ENCODE data around the gene CD7.

Gene CD7

DNA sequence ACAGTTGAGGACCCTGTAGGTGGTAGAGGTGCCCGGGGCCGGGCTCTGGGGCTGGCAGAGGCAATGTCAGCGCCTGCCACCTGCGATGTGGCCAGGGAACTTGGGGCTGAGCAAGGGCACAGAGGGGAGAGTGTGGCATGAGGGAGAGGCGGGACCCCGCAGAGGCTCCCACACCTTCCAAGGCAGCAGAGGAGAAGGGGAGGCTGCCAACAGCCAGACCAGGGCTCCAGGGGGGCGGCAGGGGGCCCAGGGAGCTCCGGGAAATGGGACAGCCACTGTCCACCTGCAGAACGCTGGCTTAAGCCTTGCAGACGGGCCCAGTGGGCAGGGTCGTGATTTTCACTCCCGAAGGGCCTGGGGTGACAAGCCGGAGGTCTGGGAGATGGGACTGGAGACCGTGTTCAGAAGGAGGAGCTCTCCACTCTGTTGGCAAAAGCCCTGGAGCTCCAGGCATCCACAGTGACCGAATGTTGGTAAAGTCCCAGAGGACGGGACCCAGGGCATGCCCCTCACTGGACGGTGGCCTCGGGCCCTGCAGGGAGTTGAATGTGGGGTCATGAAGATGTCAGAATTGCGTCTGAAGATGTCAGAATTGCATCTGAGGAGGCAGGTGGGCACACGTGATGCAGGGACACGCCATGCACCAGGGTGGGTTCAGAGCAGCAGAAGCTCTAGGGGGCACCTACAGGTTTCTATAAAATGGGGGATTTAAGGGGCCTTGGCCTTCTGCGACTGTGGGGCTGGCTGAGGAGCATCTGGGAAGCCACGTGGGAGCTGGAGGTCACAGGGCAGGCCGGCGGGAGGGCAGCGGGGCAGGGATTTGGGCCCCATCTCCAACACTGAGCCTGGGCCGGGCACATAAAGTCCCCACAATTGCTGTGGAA lies 18.6 kb downstream of the CD7 start:
- DNase-seq (ENCODE audit: low read depth) = no peak

- peak; percentile 91 for DNase-seq (ENCODE audit: low read depth)
Measured at GRCh38 chr17:82297714-82298537, 19.5 kb downstream of the CD7 start.

DNA sequence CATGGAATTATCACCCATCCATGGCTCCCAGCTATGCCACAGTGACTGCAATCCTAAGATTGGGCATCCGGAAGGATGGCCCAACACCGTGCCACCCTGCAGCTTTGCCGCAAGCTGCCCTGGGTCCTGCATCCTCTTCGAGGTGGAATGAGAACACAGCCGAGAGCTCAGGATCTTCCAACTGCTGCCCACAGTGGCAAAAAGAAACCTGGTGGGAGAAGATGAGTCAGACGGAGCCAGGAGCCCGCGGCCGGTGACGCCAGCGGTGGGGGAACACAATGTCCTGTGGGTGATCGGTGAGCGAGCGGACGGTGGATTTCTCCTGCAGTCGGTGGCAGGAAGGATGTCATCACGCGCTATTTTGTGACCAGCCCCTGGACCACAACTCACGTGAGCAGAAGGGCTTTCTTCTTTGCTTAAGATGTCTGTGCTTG lies 20.1 kb downstream of the CD7 start:
- peak; percentile 69 for DNase-seq (ENCODE audit: low read depth)

GRCh38 chr17:82296511-82297279 lies 20.7 kb downstream of the CD7 start:
- DNase-seq (ENCODE audit: low read depth) = no peak

GRCh38 chr17:82295472-82295814 lies 22.0 kb downstream of the CD7 start:
- no peak for DNase-seq (ENCODE audit: low read depth)

DNA sequence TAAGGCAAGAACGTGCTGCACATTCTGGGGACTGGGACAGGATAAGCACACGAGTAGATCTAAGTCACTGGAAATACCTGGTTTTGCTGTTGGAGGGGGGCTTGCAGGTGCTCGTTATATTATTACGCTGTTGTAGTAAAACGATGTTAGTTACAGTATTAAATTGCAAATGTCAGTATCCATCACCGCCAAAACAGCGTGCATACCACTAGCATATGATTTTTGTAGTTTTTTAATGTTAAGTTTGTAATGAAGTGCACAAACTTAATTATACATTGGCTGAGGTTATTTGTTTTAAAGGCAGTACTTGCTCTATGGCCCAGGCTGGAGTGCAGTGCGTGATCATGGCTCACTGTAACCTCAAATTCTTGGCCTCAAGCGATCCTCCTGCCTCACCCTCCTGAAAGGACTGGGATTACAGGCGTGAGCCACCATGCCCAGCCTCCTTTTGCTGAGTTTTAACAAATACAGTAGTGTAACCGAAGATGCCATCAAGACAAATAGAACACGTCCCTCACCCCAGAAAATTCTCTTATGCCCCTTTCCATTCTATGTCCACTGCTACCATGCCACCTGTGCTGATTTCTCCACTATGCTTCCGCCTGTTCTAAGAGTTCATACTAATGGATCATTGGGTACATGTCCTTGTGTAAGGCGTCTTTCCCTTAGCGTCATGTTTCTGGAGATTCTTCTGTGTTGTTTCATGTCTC lies 23.2 kb downstream of the CD7 start:
- DNase-seq (ENCODE audit: low read depth) = no peak

DNA sequence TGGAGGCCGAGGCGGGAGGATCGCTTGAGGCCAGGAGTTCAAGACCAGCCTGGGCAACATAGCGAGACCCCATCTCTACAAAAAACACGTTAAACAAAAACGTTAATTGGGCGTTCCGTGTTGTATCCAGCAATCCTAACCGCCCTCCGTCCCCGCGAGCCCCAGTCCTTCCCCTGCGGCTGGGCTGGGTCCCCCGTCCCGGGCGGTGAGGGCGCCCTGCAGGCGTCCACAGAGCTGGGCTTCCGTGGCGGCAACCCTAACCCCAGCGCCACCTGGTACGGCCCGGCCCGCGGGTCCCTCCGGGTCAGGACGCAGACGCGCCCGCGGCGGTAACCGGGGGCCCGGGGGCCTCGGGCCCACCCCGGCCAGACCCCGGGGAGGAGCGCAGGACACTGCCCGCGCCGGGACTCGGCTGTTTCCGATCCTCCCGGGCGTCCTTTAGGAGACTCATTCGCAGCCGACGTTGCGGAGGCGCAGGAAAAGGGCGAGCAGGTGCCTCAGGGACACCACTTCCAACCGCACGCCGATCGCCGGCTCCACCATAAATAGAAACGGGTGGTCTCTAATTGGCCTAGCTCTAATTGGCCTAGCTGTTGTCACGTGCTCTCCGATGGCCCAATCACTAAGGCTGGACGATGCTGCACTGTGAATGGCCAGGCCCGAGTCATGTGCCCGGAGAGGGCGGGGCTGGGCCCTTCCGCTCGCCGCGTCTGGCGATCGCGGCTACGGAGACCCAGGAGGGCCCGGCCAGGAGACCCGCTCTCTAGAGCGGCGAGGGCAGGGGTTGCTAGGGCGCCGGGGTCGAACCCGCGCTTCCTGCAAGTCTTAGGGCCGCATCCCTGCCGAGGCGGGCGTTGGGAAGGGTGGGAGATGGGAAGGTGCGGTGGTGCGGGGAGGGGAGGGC lies 24.9 kb downstream of the CD7 start:
- peak; percentile 86 for DNase-seq (ENCODE audit: low read depth)

- DNase-seq (ENCODE audit: low read depth) = no peak
Measured at GRCh38 chr17:82291582-82292250, 25.7 kb downstream of the CD7 start.

DNA sequence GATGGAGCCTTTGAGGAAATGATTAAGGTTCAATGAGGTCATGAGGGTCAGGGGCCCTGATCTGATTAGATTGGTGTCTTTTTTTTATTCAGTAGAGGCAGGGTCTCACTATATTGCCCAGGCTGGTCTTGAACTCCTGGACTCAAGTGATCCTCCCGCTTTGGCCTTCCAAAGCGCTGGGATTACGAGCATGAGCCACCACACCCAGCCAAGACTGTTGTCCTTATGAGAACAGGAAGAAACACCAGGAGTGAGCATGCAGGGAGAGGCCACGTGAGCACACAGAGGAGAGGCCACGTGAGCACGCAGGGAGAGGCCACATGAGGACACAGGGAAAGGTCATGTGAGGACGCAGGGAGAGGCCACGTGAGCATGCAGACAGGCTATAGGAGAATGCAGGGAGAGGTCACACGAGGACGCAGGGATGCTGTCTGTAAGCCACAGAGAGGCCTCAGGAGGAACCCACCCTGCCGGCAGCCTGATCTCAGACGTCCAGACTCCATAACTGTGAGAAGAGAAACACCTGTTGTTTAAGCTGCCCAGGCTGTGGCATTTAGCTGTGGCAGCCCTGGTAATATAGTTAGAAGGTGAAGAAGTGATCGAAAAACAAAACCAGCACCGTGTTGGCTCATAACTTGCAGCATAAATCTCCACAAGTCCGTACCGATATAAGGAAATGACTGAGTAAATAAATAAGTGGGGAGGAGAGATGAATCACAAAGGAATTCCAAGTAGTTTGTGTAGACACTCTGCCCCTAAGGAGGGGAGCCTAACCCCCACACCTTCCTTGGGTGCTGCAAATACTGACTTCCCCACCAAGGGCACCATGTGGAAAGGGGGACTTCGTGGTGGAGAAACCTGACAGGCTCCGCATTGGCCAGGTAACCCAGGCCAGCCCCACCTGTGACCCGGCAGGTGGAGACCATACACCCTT lies 29.3 kb downstream of the CD7 start:
- DNase-seq (ENCODE audit: low read depth) = no peak

DNA sequence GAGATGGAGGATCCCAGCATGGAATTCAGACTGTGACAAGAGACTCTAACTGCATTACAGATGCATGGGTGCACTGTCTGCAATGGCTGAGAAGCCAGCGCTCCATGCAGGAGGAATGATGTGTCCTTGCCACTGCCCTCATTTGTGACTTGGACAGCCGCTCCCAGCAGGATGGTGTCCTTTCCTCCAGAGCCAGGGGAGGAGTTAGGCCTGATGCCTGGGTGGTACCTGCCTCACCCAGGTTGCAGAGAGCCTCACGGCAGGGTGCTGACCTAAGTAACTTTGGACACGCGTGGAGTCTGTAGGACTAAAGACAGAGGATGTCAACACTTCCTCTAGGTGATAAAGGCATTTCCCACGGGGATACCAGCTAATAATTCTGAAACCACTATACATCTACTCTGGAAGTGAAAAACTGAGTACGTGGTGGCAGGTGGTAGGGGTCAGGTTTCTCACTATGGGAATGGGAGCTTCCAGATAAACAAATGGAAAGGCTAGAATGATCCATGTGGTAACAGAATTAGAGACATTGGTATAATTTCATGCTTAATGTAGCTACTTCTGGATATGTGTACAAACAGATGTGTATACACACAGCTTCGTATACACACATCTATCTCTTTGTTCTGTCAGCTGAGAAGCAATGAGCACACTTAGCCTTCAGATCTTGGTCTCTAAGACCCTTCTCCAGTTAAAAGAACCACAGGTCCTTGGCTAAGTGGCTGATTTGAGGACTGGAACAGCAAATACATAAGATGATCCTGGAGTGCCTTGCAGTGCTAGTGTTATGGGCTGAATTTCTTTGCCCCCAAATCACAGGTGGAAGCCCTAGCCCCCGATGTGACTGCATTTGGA lies 30.2 kb downstream of the CD7 start:
- DNase-seq (ENCODE audit: low read depth) = no peak

DNA sequence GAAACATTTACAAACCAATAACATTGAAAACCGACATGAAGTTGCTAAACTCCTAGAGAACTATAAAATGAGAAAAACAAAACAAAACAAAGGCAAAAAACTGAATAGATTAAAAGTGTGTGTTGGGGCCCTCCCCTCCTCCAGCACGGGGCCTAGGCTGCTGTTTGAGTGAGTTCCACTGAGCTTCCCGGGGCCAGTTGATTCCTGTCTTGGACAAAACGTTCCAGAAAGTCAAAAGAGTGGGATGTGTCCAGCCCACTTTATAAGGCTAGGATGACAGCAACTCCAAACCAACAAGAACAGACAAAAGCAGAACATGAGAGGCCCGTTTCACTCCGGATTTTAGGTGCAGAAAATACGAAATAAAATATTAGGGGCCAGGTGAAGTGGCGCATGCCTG lies 32.3 kb downstream of the CD7 start:
- DNase-seq (ENCODE audit: low read depth) = no peak

GRCh38 chr17:82283208-82283749 lies 34.1 kb downstream of the CD7 start:
- no peak for DNase-seq (ENCODE audit: low read depth)

DNA sequence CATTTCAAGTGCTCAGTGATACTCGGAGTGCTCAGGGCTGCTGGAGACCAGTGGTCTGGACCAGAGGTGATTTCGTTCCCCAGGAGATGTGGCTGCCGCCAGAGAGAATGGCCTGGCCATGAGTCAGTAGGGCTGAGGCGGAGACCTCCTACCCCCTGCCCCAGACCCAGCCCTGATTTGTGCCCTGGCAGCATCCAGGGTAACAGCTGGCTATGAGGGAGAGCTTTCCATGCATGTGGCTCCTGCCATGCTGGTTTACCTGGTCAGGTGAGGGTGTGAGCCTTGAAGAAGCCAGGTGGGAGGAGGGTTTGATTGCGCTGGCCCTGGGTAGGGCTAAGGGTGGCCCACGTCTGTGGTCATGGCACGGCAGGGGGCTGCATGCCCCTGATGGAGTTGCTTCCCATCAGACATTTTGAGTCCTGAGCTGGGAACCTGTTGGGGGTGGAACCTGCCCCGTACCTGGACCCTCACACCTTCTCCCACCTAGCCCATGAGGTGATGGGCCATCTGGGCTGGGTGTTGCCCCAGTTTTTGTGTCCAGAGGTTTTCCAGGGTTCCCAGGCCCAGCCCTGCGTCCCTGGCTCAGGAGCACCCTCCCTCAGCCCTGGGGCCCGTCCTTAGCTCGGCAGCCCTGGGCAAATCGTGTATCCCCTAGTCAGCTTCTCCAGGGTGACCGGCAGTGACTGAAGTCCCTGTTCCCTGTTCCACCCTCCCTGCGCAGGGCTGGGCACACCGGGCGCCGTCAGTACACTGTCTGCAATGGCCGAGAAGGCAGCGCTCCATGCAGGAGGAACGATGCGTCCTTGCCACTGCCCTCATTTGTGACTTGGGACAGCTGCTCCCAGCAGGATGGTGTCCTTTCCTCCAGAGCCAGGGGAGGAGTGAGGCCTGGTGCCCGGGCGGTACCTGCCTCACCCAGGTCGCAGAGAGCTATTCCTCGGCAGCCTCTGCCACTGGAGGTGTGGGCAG lies 34.9 kb downstream of the CD7 start:
- no peak for DNase-seq (ENCODE audit: low read depth)

DNA sequence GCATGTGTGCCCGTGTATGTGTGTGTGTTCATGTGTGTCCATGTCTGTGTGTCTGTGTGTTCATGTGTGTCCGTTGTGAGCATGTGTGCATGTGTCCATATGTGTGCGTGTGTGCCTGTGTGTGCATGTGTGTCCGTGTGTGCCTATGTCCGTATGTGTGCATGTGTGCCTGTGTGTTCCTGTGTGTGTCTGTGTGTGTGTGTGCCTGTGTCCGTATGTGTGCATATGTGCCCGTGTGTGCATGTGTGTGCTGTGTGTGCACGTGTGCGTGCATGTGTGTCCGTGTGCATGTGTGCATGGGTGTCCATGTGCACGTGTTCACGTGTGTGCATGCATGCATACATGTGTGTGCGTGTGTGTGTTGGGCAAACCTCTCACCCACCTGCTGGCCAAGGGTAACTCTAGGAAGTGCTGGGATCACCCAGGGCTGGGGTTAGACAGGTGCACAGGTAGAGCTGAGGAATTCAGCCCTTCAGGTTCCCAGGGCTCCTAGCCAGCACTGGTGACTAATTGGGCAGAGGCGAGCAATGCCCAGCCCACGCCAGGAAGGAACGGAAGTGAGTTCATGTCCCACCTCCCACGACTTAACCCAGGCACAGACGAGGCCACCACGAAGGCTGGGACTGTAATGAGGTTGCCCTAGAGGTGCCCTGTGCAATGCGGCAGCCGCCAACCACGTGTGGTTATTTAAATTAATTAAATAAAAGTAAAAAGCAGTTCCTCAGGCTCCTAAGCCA lies 35.7 kb downstream of the CD7 start:
- DNase-seq (ENCODE audit: low read depth) = no peak

- no peak for DNase-seq (ENCODE audit: low read depth)
Measured at GRCh38 chr17:82281076-82281475, 36.3 kb downstream of the CD7 start.

- DNase-seq (ENCODE audit: low read depth) = no peak
Measured at GRCh38 chr17:82280537-82280936, 36.9 kb downstream of the CD7 start.

Data from T follicular helper cell (primary cell).